IMR-90 (cell line): ENCODE measurements around the gene ARHGAP8. TPM values are rescaled to one million over a fixed set of nuclear protein-coding genes. Genes with fewer than 3 reads are reported as not detected.

ENCODE experiments used
- ATAC-seq: fragments of 200-7000 bp; cut with Tn5 transposase; 2 replicates; pipeline ENCODE4 v1.9.1; 2020; ENCODE audit warnings: low read depth, mild to moderate bottlenecking, moderate library complexity
- BruUV-seq: library from RNA; stranded (reverse); fragments of 400-500 nt; replicated peaks from 2 replicates; lab custom pipeline; 2021; lab: Mats Ljungman, UMichigan
- CTCF ChIA-PET: fragments of 300-600 bp; formaldehyde crosslinking; extraction: SDS; loops from one replicate; lab custom pipeline; 2021; ENCODE audit warnings: antibody characterized with exemption; lab: Yijun Ruan, JAX
- POLR2A ChIA-PET: fragments of 300-600 bp; sonication (Branson Sonifier 250); formaldehyde crosslinking; loops from one replicate; lab custom pipeline; 2022; ENCODE audit warnings: antibody characterized with exemption; ENCODE audit not compliant: unreplicated experiment; lab: Charles Lee
- DNase-seq: peaks from one replicate; pipeline ENCODE4 v3.0.0; 2013
- H2AFZ ChIP-seq: replicated peaks from 2 replicates; pipeline ENCODE3; 2013; ENCODE audit warnings: low read length, mild to moderate bottlenecking; ENCODE audit not compliant: poor library complexity
- H2AK5ac ChIP-seq: 2 replicates; pipeline ENCODE4 v1.6.1; 2013; ENCODE audit warnings: low read depth, low read length, inconsistent platforms
- H2AK9ac ChIP-seq: replicated peaks from 2 replicates; pipeline ENCODE3; 2013; ENCODE audit warnings: mild to moderate bottlenecking, low read depth, low read length, moderate library complexity; ENCODE audit not compliant: poor library complexity
- H2BK120ac ChIP-seq: 2 replicates; pipeline ENCODE4 v1.6.1; 2013; ENCODE audit warnings: low read depth, low read length, inconsistent platforms
- H2BK15ac ChIP-seq: 3 replicates; pipeline ENCODE4 v1.6.1; 2013; ENCODE audit warnings: low read depth, low read length, inconsistent platforms
- H2BK20ac ChIP-seq: 2 replicates; pipeline ENCODE4 v1.6.1; 2013; ENCODE audit warnings: low read depth, mild to moderate bottlenecking, inconsistent platforms, low read length, moderate library complexity
- H2BK5ac ChIP-seq: 2 replicates; pipeline ENCODE4 v1.6.1; 2013; ENCODE audit warnings: mild to moderate bottlenecking, low read depth, low read length, inconsistent platforms; ENCODE audit not compliant: poor library complexity, severe bottlenecking
- H3K14ac ChIP-seq: replicated peaks from 2 replicates; pipeline ENCODE4 v1.6.1; 2013; ENCODE audit warnings: low read depth, low read length, inconsistent platforms
- H3K18ac ChIP-seq: 2 replicates; pipeline ENCODE4 v1.6.1; 2013; ENCODE audit warnings: low read depth, low read length, control low read depth
- H3K23ac ChIP-seq: 2 replicates; pipeline ENCODE4 v1.6.1; 2013; ENCODE audit warnings: low read depth, low read length, inconsistent platforms
- H3K27ac ChIP-seq: 2 replicates; pipeline ENCODE4 v1.5.1; 2013; ENCODE audit warnings: mild to moderate bottlenecking, control low read depth, low read length; ENCODE audit not compliant: insufficient read depth
- H3K27me3 ChIP-seq: 2 replicates; pipeline ENCODE4 v1.6.1; 2013; ENCODE audit warnings: low read length; ENCODE audit not compliant: control insufficient read depth, insufficient read depth
- H3K36me3 ChIP-seq: 2 replicates; pipeline ENCODE4 v1.6.1; 2013; ENCODE audit warnings: low read length, mixed read lengths; ENCODE audit not compliant: control insufficient read depth, insufficient read depth
- H3K4ac ChIP-seq: 2 replicates; pipeline ENCODE4 v1.6.1; 2013; ENCODE audit warnings: low read depth, low read length, inconsistent platforms
- H3K4me1 ChIP-seq: 2 replicates; pipeline ENCODE4 v1.6.1; 2013; ENCODE audit warnings: low read length, mixed read lengths; ENCODE audit not compliant: control insufficient read depth, insufficient read depth
- H3K4me2 ChIP-seq: 2 replicates; pipeline ENCODE4 v1.6.1; 2013; ENCODE audit warnings: low read depth, mild to moderate bottlenecking, control low read depth, low read length, moderate library complexity
- H3K4me3 ChIP-seq: 2 replicates; pipeline ENCODE4 v1.5.1; 2013; ENCODE audit warnings: low read depth, mild to moderate bottlenecking, control low read depth, low read length, moderate library complexity; ENCODE audit not compliant: insufficient read depth
- H3K56ac ChIP-seq: 2 replicates; pipeline ENCODE4 v1.6.1; 2013; ENCODE audit warnings: low read length, inconsistent platforms; ENCODE audit not compliant: insufficient read depth; ENCODE audit errors: extremely low read depth
- H3K79me1 ChIP-seq, 2 experiments: 2 replicates each; pipeline ENCODE4 v1.6.1; 2013; ENCODE audit warnings: low read length in 2 of 2, inconsistent platforms in 1 of 2, low read depth in 1 of 2
- H3K9ac ChIP-seq: 2 replicates; pipeline ENCODE4 v1.6.1; 2013; ENCODE audit warnings: low read depth, low read length, control low read depth
- H3K9me1 ChIP-seq: 2 replicates; pipeline ENCODE4 v1.6.1; 2013; ENCODE audit warnings: low read length, inconsistent platforms; ENCODE audit not compliant: insufficient read depth
- H3K9me3 ChIP-seq: 2 replicates; pipeline ENCODE4 v1.6.1; 2013; ENCODE audit warnings: low read length; ENCODE audit not compliant: control insufficient read depth, insufficient read depth
- H4K20me1 ChIP-seq: 2 replicates; pipeline ENCODE4 v1.6.1; 2013; ENCODE audit warnings: low read length, inconsistent platforms; ENCODE audit not compliant: insufficient read depth
- H4K5ac ChIP-seq: 2 replicates; pipeline ENCODE4 v1.6.1; 2013; ENCODE audit warnings: mild to moderate bottlenecking, low read depth, low read length, control low read depth
- H4K8ac ChIP-seq, 2 experiments: 2 replicates each; pipeline ENCODE4 v1.6.1; 2013; ENCODE audit warnings: low read depth in 2 of 2, low read length in 2 of 2, control low read depth in 1 of 2, inconsistent platforms in 1 of 2
- H4K91ac ChIP-seq: 2 replicates; pipeline ENCODE4 v1.6.1; 2013; ENCODE audit warnings: low read depth, low read length, inconsistent platforms; ENCODE audit not compliant: insufficient read depth
- BHLHE40 ChIP-seq: fragments of 150-350 bp; IDR thresholded peaks from 2 replicates; pipeline ENCODE4 v1.6.1; 2016; ENCODE audit warnings: mild to moderate bottlenecking, low read depth, low read length
- CEBPB ChIP-seq: IDR thresholded peaks from 2 replicates; pipeline ENCODE4 v1.6.1; 2012; ENCODE audit warnings: low read depth, low read length, improper control_type of control experiment
- CHD1 ChIP-seq: IDR thresholded peaks from 2 replicates; pipeline ENCODE4 v1.6.1; 2012; ENCODE audit warnings: low read depth, low read length, improper control_type of control experiment
- CTCF ChIP-seq: conservative IDR thresholded peaks from 2 replicates; pipeline ENCODE4 v1.5.1; 2012; ENCODE audit warnings: mild to moderate bottlenecking, low read depth, low read length, improper control_type of control experiment
- ELK1 ChIP-seq: fragments of 150-350 bp; IDR thresholded peaks from 2 replicates; pipeline ENCODE4 v1.6.1; 2016; ENCODE audit warnings: low read depth, mild to moderate bottlenecking, low read length, moderate library complexity, borderline replicate concordance
- FOS ChIP-seq: fragments of 150-350 bp; IDR thresholded peaks from 2 replicates; pipeline ENCODE4 v1.6.1; 2016; ENCODE audit warnings: low read depth, low read length
- MAFK ChIP-seq: IDR thresholded peaks from 2 replicates; pipeline ENCODE4 v1.6.1; 2012; ENCODE audit warnings: low read depth, low read length, improper control_type of control experiment
- MAZ ChIP-seq: IDR thresholded peaks from 2 replicates; pipeline ENCODE4 v1.6.1; 2012; ENCODE audit warnings: low read depth, mild to moderate bottlenecking, low read length, improper control_type of control experiment, moderate library complexity, borderline replicate concordance
- MXI1 ChIP-seq: IDR thresholded peaks from 2 replicates; pipeline ENCODE4 v1.6.1; 2012; ENCODE audit warnings: low read depth, mild to moderate bottlenecking, low read length, moderate library complexity, borderline replicate concordance
- NFE2L2 ChIP-seq: fragments of 150-350 bp; IDR thresholded peaks from 2 replicates; pipeline ENCODE4 v1.6.1; 2016; ENCODE audit warnings: low read depth, mild to moderate bottlenecking, low read length
- POLR2A ChIP-seq: IDR thresholded peaks from 2 replicates; pipeline ENCODE4 v1.6.1; 2012; ENCODE audit warnings: mild to moderate bottlenecking, low read depth, low read length
- RAD21 ChIP-seq: IDR thresholded peaks from 2 replicates; pipeline ENCODE4 v1.6.1; 2012; ENCODE audit warnings: low read length, improper control_type of control experiment
- RCOR1 ChIP-seq: IDR thresholded peaks from 2 replicates; pipeline ENCODE4 v1.6.1; 2012; ENCODE audit warnings: mild to moderate bottlenecking, low read length, improper control_type of control experiment; ENCODE audit not compliant: insufficient replicate concordance
- RFX5 ChIP-seq: IDR thresholded peaks from 2 replicates; pipeline ENCODE4 v1.8.0; 2012; ENCODE audit warnings: low read depth, mild to moderate bottlenecking, low read length, moderate library complexity
- SMC3 ChIP-seq: fragments of 150-350 bp; IDR thresholded peaks from 2 replicates; pipeline ENCODE4 v1.6.1; 2016; ENCODE audit warnings: low read depth, mild to moderate bottlenecking, antibody characterized with exemption, low read length, moderate library complexity
- USF2 ChIP-seq: fragments of 150-350 bp; IDR thresholded peaks from 2 replicates; pipeline ENCODE4 v1.6.1; 2017; ENCODE audit warnings: mild to moderate bottlenecking, antibody characterized with exemption, low read length, low read depth
- WGBS, 2 experiments: methylation state at CpG; one replicate each; pipeline versions ENCODE4 v1.1.5 to v1.1.7; 2013; ENCODE audit warnings: missing lambda C conversion rate in 2 of 2; ENCODE audit not compliant: insufficient read length in 1 of 2; ENCODE audit errors: extremely low coverage in 2 of 2; 5-methylcytosine and 5-hydroxymethylcytosine counted together
- dilution Hi-C: fragments of 300-500 bp; cut with HindIII; formaldehyde crosslinking; loops from one replicate; pipeline ENCODE4 v1.14.3; 2018; ENCODE audit warnings: low sequenced_read_pairs; ENCODE audit not compliant: unreplicated experiment
- in situ Hi-C: fragments of 300-500 bp; cut with MboI; formaldehyde crosslinking; loops from 3 replicates; pipeline ENCODE4 v1.14.3; 2019; ENCODE audit warnings: low sequenced_read_pairs, inconsistent platforms, mixed read lengths
- intact Hi-C: fragments of 100-400 bp; cut with micrococcal nuclease; formaldehyde crosslinking; loops from 2 replicates; pipeline ENCODE4 v1.10.0; 2022
- polyA plus RNA-seq, 3 experiments: library from polyadenylated mRNA; depleted of rRNA; stranded (reverse); fragments of >200 nt; gene quantifications; 2 replicates each; pipeline ENCODE4 v1.2.3, GENCODE V29; 2012; ENCODE audit warnings: low replicate concordance in 1 of 3
- total RNA-seq: library from RNA; depleted of rRNA; stranded (reverse); fragments of >200 nt; gene quantifications from 2 replicates; pipeline ENCODE4 v1.2.3, GENCODE V29; 2012

Gene ARHGAP8
- total and polyA plus RNA-seq, 2 of the 4 experiments (the other 2 are of a cell fraction) = 0.18 to 0.21 TPM

- peaks cover 3% of the 10 kb centered on the region; the same call in 1 of the 2 replicates for H3K9me1 ChIP-seq
- H3K56ac ChIP-seq = no peak overlapping the region
- no peak overlapping the region for H2BK5ac ChIP-seq
- H2BK20ac ChIP-seq = no peak overlapping the region
- H3K27ac ChIP-seq = no peak overlapping the region
- no peaks in the 10 kb centered on the region for H3K79me1 ChIP-seq
- no peaks in the 10 kb centered on the region for H3K9me3 ChIP-seq
- H4K91ac ChIP-seq = no peak overlapping the region
- H2AK5ac ChIP-seq = no peak overlapping the region
- no peak overlapping the region for H2AFZ ChIP-seq
- peaks cover 8% of the 10 kb centered on the region for H3K4me1 ChIP-seq
- H3K36me3 ChIP-seq = peaks cover 38% of the 10 kb centered on the region; the same call in 1 of the 2 replicates
- no peak overlapping the region for H4K5ac ChIP-seq
- H2AK9ac ChIP-seq = no peak overlapping the region
- ChIA-PET POLR2A (no interaction called here), CTCF (no interaction called here)
- H3K14ac ChIP-seq = no peak overlapping the region
- ATAC-seq (no peak), DNase-seq (no peak)
- H2BK15ac ChIP-seq = no peak overlapping the region
- H3K4me3 ChIP-seq = no peak overlapping the region
- no peak overlapping the region for H3K23ac ChIP-seq
- in situ Hi-C loops = no loop called here
- intact Hi-C loops = no loop called here
- no peak overlapping the region for H3K9ac ChIP-seq
- no CpG with 5 or more reads among the region's 6 CpGs for WGBS, 2 experiments
- no peaks in the 10 kb centered on the region for H3K27me3 ChIP-seq
- no peak overlapping the region for H2BK120ac ChIP-seq
- no peak overlapping the region for H3K4ac ChIP-seq
- dilution Hi-C loops = no loop called here
- no peak overlapping the region for H3K18ac ChIP-seq
- no peak for TF ChIP-seq FOS
- no peak for TF ChIP-seq MAZ
- TF ChIP-seq RAD21 = no peak
- TF ChIP-seq POLR2A = no peak
- no peak for TF ChIP-seq CHD1
- TF ChIP-seq MXI1 = no peak
- no peak for TF ChIP-seq CTCF
- no peak for TF ChIP-seq SMC3
- no peak for TF ChIP-seq MAFK
- no peak for TF ChIP-seq ELK1
- no peak for TF ChIP-seq NFE2L2
- TF ChIP-seq RCOR1 = no peak
- TF ChIP-seq RFX5 = no peak
- TF ChIP-seq CEBPB = no peak
- TF ChIP-seq USF2 = no peak
- no peak for TF ChIP-seq BHLHE40
- BruUV-seq = no TSS peak
- H4K20me1 ChIP-seq = 0 out of 2 replicates have a peak, but pooled peaks cover 8% of the 10 kb centered on the region
- no peak overlapping the region for H3K4me2 ChIP-seq
- no peak overlapping the region for H4K8ac ChIP-seq
Observed at GRCh38 chr22:44724416-44724815, 28.0 kb upstream of the ARHGAP8 start.
